GM23338 (cell line): ENCODE data around the gene PMPCB. TPM values are rescaled to one million over a fixed set of nuclear protein-coding genes. Genes with fewer than 3 reads are reported as not detected.

Source experiments
- ATAC-seq: fragments of 200-7000 bp; cut with Tn5 transposase; 3 replicates; pipeline ENCODE4 v1.9.1; 2020
- DNase-seq: peaks from one replicate; pipeline ENCODE4 v3.0.0-alpha.2; 2015; ENCODE audit warnings: low spot score
- H2AFZ ChIP-seq: fragments of 200-600 bp; sonication (generic); 2 replicates; pipeline ENCODE4 v1.8.0; 2016; ENCODE audit warnings: antibody characterized with exemption, mild to moderate bottlenecking, moderate library complexity
- H3F3A ChIP-seq: fragments of 200-600 bp; sonication (generic); replicated peaks from 2 replicates; pipeline ENCODE4 v1.8.0; 2017; ENCODE audit warnings: antibody characterized with exemption, mixed run types, low read depth
- H3K27ac ChIP-seq: fragments of 200-600 bp; sonication (generic); 2 replicates; pipeline ENCODE4 v1.6.1; 2016; ENCODE audit warnings: low read depth
- H3K27me3 ChIP-seq: fragments of 200-600 bp; sonication (generic); 2 replicates; pipeline ENCODE4 v1.8.0; 2016; ENCODE audit warnings: mild to moderate bottlenecking, mixed run types, moderate library complexity; ENCODE audit not compliant: insufficient read depth
- H3K36me3 ChIP-seq: fragments of 200-600 bp; sonication (generic); 2 replicates; pipeline ENCODE4 v1.8.0; 2016; ENCODE audit warnings: mild to moderate bottlenecking; ENCODE audit not compliant: insufficient read depth
- H3K4me1 ChIP-seq: fragments of 200-600 bp; sonication (generic); 2 replicates; pipeline ENCODE4 v1.8.0; 2016; ENCODE audit warnings: mild to moderate bottlenecking, moderate library complexity; ENCODE audit not compliant: insufficient read depth
- H3K4me2 ChIP-seq: fragments of 200-600 bp; sonication (generic); 2 replicates; pipeline ENCODE4 v1.7.1; 2017; ENCODE audit warnings: mixed run types
- H3K4me3 ChIP-seq: fragments of 200-600 bp; sonication (generic); 2 replicates; pipeline ENCODE4 v1.6.1; 2016; ENCODE audit warnings: mixed run types
- H3K79me2 ChIP-seq: fragments of 200-600 bp; sonication (generic); replicated peaks from 2 replicates; pipeline ENCODE4 v1.8.0; 2017; ENCODE audit warnings: mild to moderate bottlenecking; ENCODE audit not compliant: insufficient read depth
- H3K9me2 ChIP-seq: fragments of 200-600 bp; sonication (generic); 2 replicates; pipeline ENCODE4 v1.8.0; 2017; ENCODE audit not compliant: insufficient read depth
- H4K20me1 ChIP-seq: fragments of 200-600 bp; sonication (generic); replicated peaks from 2 replicates; pipeline ENCODE4 v1.8.0; 2017; ENCODE audit warnings: mild to moderate bottlenecking; ENCODE audit not compliant: insufficient read depth
- H3K27ac Mint-ChIP-seq: 2 replicates; pipeline ENCODE4 v1.8.0; 2020; ENCODE audit warnings: inconsistent platforms, mild to moderate bottlenecking, moderate library complexity, mixed read lengths
- H3K27me3 Mint-ChIP-seq: 3 replicates; pipeline ENCODE4 v1.8.0; 2022; ENCODE audit warnings: low read depth, mild to moderate bottlenecking, moderate library complexity, mixed read lengths, inconsistent platforms; ENCODE audit not compliant: insufficient read depth, poor library complexity
- H3K36me3 Mint-ChIP-seq: 3 replicates; pipeline ENCODE4 v1.8.0; 2021; ENCODE audit warnings: low read depth, mild to moderate bottlenecking, inconsistent platforms, moderate library complexity, mixed read lengths
- H3K4me1 Mint-ChIP-seq: 3 replicates; pipeline ENCODE4 v1.8.0; 2020; ENCODE audit warnings: mild to moderate bottlenecking, inconsistent platforms, mixed read lengths
- H3K4me3 Mint-ChIP-seq: 3 replicates; pipeline ENCODE4 v1.8.0; 2021; ENCODE audit warnings: moderate library complexity, mild to moderate bottlenecking, inconsistent platforms, mixed read lengths
- H3K9me3 Mint-ChIP-seq: 3 replicates; pipeline ENCODE4 v1.8.0; 2020; ENCODE audit warnings: moderate library complexity, mild to moderate bottlenecking, inconsistent platforms, mixed read lengths
- CREB1 ChIP-seq: fragments of 250-450 bp; sonication (Bioruptor Pico); IDR thresholded peaks from 2 replicates; pipeline ENCODE4 v1.5.0; 2020; ENCODE audit warnings: low read depth, mild to moderate bottlenecking, moderate library complexity
- CTCF ChIP-seq, 2 experiments: fragments of 200-600 bp in 1 of 2; sonication (generic) in 1 of 2; conservative IDR thresholded peaks; 2 replicates each; pipeline versions ENCODE4 v1.5.1 to v1.6.1; 2016 to 2017; ENCODE audit warnings: antibody characterized with exemption in 2 of 2, low read depth in 2 of 2, mild to moderate bottlenecking in 2 of 2, moderate library complexity in 1 of 2
- ETS1 ChIP-seq: IDR thresholded peaks from 2 replicates; pipeline ENCODE4 v1.6.1; 2016; ENCODE audit warnings: antibody characterized with exemption
- EZH2 ChIP-seq: fragments of 200-600 bp; sonication (generic); IDR thresholded peaks from one replicate; pipeline ENCODE4 v1.8.0; 2017; ENCODE audit warnings: antibody characterized with exemption, mild to moderate bottlenecking, low read depth; ENCODE audit not compliant: unreplicated experiment
- EZH2phosphoT487 ChIP-seq: fragments of 200-600 bp; sonication (generic); IDR thresholded peaks from one replicate; pipeline ENCODE4 v1.8.1; 2018; ENCODE audit warnings: antibody characterized with exemption; ENCODE audit not compliant: unreplicated experiment
- JUNB ChIP-seq: IDR thresholded peaks from one replicate; pipeline ENCODE4 v1.6.1; 2016; ENCODE audit warnings: antibody characterized with exemption; ENCODE audit not compliant: unreplicated experiment
- NANOG ChIP-seq: IDR thresholded peaks from 2 replicates; pipeline ENCODE4 v1.6.1; 2016; ENCODE audit warnings: antibody characterized with exemption, borderline replicate concordance
- POLR2AphosphoS5 ChIP-seq: IDR thresholded peaks from 2 replicates; pipeline ENCODE4 v1.6.1; 2016; ENCODE audit warnings: antibody characterized with exemption, low read depth
- REST ChIP-seq: IDR thresholded peaks from one replicate; pipeline ENCODE4 v1.6.1; 2018; ENCODE audit warnings: antibody characterized with exemption; ENCODE audit not compliant: unreplicated experiment
- STAT1 ChIP-seq: IDR thresholded peaks from one replicate; pipeline ENCODE4 v1.6.1; 2016; ENCODE audit warnings: antibody characterized with exemption; ENCODE audit not compliant: unreplicated experiment
- ZNF114 ChIP-seq: fragments of 250-450 bp; sonication (Bioruptor Pico); IDR thresholded peaks from 2 replicates; pipeline ENCODE4 v1.5.0; 2020; ENCODE audit warnings: mild to moderate bottlenecking, moderate library complexity
- ZNF462 ChIP-seq: fragments of 250-450 bp; sonication (Bioruptor Pico); IDR thresholded peaks from 2 replicates; pipeline ENCODE4 v1.5.0; 2020; ENCODE audit warnings: mild to moderate bottlenecking, moderate library complexity
- polyA plus RNA-seq: library from polyadenylated mRNA; unstranded; fragments of >200 nt; fragmentation: Nextera tagmentation; extraction: Ambion mirVana; gene quantifications from 2 replicates; pipeline ENCODE4 v1.2.1, GENCODE V29; 2016
- total RNA-seq: library from RNA; depleted of rRNA; stranded (reverse); fragments of >200 nt; shearing (Covaris generic); gene quantifications from 2 replicates; pipeline ENCODE4 v1.2.3, GENCODE V29; 2014

PMPCB gene
- total and polyA plus RNA-seq, 2 experiments from 2014 or later = 55.0 to 90.0 TPM

GRCh38 chr7:103316380-103316941, 19.2 kb downstream of the PMPCB start:
- no peak overlapping the region for H2AFZ ChIP-seq
- Mint-ChIP-seq H3K4me1 (no peaks in the 10 kb centered on the region), H3K9me3 (no peaks in the 10 kb centered on the region), H3K27me3 (no peaks in the 10 kb centered on the region), H3K4me3 (no peak overlapping the region), H3K27ac (no peak overlapping the region), H3K36me3 (peaks cover 98% of the 10 kb centered on the region)
- no peak overlapping the region for H3K4me2 ChIP-seq
- H3K79me2 ChIP-seq = peaks cover 2% of the 10 kb centered on the region; the same call in 1 of the 2 replicates
- H4K20me1 ChIP-seq = peaks cover 16% of the 10 kb centered on the region
- H3K36me3 ChIP-seq = peaks cover 90% of the 10 kb centered on the region
- H3K27ac ChIP-seq = no peak overlapping the region
- H3F3A ChIP-seq = no peaks in the 10 kb centered on the region
- no peak overlapping the region for H3K4me3 ChIP-seq
- no peaks in the 10 kb centered on the region for H3K9me2 ChIP-seq
- H3K27me3 ChIP-seq = no peaks in the 10 kb centered on the region
- no peak for DNase-seq
- TF ChIP-seq ZNF462 (CRISPR knock-in tag) = no peak
- no peak for TF ChIP-seq REST
- TF ChIP-seq EZH2phosphoT487 = no peak
- TF ChIP-seq NANOG = no peak
- TF ChIP-seq ETS1 = no peak
- TF ChIP-seq EZH2 = no peak
- no peak for TF ChIP-seq STAT1
- no peak for TF ChIP-seq ZNF114 (CRISPR knock-in tag)
- TF ChIP-seq JUNB = no peak
- no peak for TF ChIP-seq CREB1
- no peak for TF ChIP-seq CTCF (conservative IDR thresholded peaks at IDR 0.05; ENCODE audit: low read depth in 2 of 2)
- no peak for TF ChIP-seq POLR2AphosphoS5
- H3K4me1 ChIP-seq = no peaks in the 10 kb centered on the region
- ATAC-seq = no peak
